PFSK-1 (cell line): ENCODE data around the gene H2BK1.

Experiments
- POLR2AphosphoS5 ChIP-seq: IDR thresholded peaks from 2 replicates; pipeline ENCODE4 v1.6.1; 2012; ENCODE audit warnings: low read depth, mild to moderate bottlenecking, control low read depth, low read length, moderate library complexity
- TF ChIP-seq, protein P1 (sequence below), 2 experiments: IDR thresholded peaks; 2 replicates each; pipeline versions ENCODE4 v1.6.1 to v1.8.0; 2011 to 2012; ENCODE audit warnings: low read depth in 2 of 2, low read length in 2 of 2, control low read depth in 1 of 2, inconsistent platforms in 1 of 2, mild to moderate bottlenecking in 1 of 2, moderate library complexity in 1 of 2; ENCODE audit not compliant: insufficient read depth in 1 of 2

- no peak for TF ChIP-seq POLR2AphosphoS5
- TF ChIP-seq, protein P1, sequence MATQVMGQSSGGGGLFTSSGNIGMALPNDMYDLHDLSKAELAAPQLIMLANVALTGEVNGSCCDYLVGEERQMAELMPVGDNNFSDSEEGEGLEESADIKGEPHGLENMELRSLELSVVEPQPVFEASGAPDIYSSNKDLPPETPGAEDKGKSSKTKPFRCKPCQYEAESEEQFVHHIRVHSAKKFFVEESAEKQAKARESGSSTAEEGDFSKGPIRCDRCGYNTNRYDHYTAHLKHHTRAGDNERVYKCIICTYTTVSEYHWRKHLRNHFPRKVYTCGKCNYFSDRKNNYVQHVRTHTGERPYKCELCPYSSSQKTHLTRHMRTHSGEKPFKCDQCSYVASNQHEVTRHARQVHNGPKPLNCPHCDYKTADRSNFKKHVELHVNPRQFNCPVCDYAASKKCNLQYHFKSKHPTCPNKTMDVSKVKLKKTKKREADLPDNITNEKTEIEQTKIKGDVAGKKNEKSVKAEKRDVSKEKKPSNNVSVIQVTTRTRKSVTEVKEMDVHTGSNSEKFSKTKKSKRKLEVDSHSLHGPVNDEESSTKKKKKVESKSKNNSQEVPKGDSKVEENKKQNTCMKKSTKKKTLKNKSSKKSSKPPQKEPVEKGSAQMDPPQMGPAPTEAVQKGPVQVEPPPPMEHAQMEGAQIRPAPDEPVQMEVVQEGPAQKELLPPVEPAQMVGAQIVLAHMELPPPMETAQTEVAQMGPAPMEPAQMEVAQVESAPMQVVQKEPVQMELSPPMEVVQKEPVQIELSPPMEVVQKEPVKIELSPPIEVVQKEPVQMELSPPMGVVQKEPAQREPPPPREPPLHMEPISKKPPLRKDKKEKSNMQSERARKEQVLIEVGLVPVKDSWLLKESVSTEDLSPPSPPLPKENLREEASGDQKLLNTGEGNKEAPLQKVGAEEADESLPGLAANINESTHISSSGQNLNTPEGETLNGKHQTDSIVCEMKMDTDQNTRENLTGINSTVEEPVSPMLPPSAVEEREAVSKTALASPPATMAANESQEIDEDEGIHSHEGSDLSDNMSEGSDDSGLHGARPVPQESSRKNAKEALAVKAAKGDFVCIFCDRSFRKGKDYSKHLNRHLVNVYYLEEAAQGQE (IDR thresholded peaks at IDR 0.05; ENCODE audit: insufficient read depth in 1 of 2, low read depth in 2 of 2, low read length in 2 of 2), result no peak
Measured at GRCh38 chr7:151231080-151231479, 20.8 kb upstream of the H2BK1 start.
